Activated B cell treated with CpG ODN at 0.5 μM for 24 hours (primary cell): ENCODE measurements around the gene SESN2. TPM values are rescaled to one million over a fixed set of nuclear protein-coding genes. Genes with fewer than 3 reads are reported as not detected.

Experiments
- ATAC-seq: fragments of 200-7000 bp; cut with Tn5 transposase; one replicate; pipeline ENCODE4 v1.10.0; 2021; ENCODE audit warnings: low read depth, mild to moderate bottlenecking, moderate library complexity
- CTCF ChIA-PET: fragments of 350-600 bp; sonication (Branson Sonifier 250); formaldehyde crosslinking; loops from one replicate; lab custom pipeline; 2021; ENCODE audit warnings: antibody characterized with exemption; lab: Charles Lee
- POLR2A ChIA-PET: fragments of 350-600 bp; sonication (Branson Sonifier 250); formaldehyde crosslinking; loops from one replicate; lab custom pipeline; 2021; ENCODE audit warnings: antibody characterized with exemption; lab: Charles Lee
- DNase-seq: peaks from one replicate; pipeline ENCODE4 v3.0.0; 2022
- H3K27ac Mint-ChIP-seq: one replicate; pipeline ENCODE4 v1.8.0; 2020; ENCODE audit warnings: mixed read lengths
- H3K27me3 Mint-ChIP-seq: one replicate; pipeline ENCODE4 v1.8.0; 2021; ENCODE audit warnings: mixed read lengths
- H3K36me3 Mint-ChIP-seq: one replicate; pipeline ENCODE4 v1.8.0; 2021; ENCODE audit warnings: low read depth, mixed read lengths
- H3K4me1 Mint-ChIP-seq: one replicate; pipeline ENCODE4 v1.8.0; 2021; ENCODE audit warnings: mixed read lengths
- H3K4me3 Mint-ChIP-seq: one replicate; pipeline ENCODE4 v1.8.0; 2020; ENCODE audit warnings: mild to moderate bottlenecking, mixed read lengths
- H3K9me3 Mint-ChIP-seq: one replicate; pipeline ENCODE4 v1.8.0; 2020; ENCODE audit warnings: mixed read lengths
- intact Hi-C: fragments of 100-400 bp; cut with micrococcal nuclease; formaldehyde crosslinking; loops from one replicate; pipeline ENCODE4 v1.15.1; 2024
- total RNA-seq: library from RNA; stranded (reverse); gene quantifications from 2 replicates; pipeline ENCODE4 v1.2.3, GENCODE V29; 2022
- TF ChIP-seq, protein P1 (sequence below): fragments of 200-600 bp; IDR thresholded peaks from one replicate; pipeline ENCODE4 v1.8.0; 2022; ENCODE audit warnings: antibody characterized with exemption, mild to moderate bottlenecking

Gene SESN2
- total RNA-seq, 1 donor from 2014 or later, result 19.8 TPM

- Mint-ChIP-seq H3K27ac (no peak overlapping the region), H3K4me3 (no peak overlapping the region), H3K9me3 (no peaks in the 10 kb centered on the region), H3K4me1 (no peaks in the 10 kb centered on the region), H3K27me3 (no peaks in the 10 kb centered on the region), H3K36me3 (no peaks in the 10 kb centered on the region)
- intact Hi-C loops, result no loop called here
- ATAC-seq (no peak), DNase-seq (no peak)
- ChIA-PET CTCF (no interaction called here), POLR2A (no interaction called here)
- TF ChIP-seq, protein P1, sequence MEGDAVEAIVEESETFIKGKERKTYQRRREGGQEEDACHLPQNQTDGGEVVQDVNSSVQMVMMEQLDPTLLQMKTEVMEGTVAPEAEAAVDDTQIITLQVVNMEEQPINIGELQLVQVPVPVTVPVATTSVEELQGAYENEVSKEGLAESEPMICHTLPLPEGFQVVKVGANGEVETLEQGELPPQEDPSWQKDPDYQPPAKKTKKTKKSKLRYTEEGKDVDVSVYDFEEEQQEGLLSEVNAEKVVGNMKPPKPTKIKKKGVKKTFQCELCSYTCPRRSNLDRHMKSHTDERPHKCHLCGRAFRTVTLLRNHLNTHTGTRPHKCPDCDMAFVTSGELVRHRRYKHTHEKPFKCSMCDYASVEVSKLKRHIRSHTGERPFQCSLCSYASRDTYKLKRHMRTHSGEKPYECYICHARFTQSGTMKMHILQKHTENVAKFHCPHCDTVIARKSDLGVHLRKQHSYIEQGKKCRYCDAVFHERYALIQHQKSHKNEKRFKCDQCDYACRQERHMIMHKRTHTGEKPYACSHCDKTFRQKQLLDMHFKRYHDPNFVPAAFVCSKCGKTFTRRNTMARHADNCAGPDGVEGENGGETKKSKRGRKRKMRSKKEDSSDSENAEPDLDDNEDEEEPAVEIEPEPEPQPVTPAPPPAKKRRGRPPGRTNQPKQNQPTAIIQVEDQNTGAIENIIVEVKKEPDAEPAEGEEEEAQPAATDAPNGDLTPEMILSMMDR, result no peak
Measured at GRCh38 chr1:28309702-28310101, 50.4 kb downstream of the SESN2 start.

DNA sequence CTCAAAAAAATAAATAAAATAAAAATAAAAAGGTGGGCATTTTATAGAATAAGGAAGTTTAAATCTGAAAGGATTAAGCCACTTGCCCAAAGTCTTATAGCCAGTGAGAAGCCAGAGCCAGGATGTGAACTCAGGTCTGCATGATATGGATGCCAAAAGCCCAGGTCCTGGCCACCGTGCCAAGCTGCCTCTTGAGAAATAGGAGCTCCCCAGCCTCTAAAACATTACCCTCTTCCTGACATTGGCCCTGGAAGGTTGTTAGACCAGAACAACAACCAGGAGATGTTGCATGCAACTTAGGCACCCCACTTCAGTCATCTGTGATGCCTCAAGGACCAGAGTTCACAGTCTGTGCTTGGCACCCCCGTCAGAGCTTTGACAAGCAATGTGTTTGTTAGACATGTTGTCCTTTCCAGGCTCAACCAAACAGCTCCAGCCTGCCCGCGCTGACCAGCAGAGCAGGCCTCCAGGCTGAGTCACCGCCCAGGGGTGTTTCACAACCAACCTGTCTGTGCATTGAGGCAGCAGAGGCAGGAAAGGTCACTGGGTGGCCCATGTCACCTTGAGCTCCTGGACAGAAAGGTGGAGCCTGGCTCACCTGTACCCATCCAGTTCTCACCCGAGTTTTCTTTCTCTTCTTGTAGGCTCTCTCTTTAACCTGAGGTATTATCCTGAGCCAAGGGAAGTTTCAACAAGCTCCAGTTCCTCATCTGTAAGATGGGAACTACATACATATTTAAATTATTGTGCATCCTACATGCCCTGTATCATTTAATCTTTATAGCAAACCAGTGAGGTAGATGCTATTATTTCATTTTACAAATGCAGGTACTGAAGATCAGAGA is 54.6 kb downstream of the SESN2 start:
- TF ChIP-seq, protein P1, result no peak
- Mint-ChIP-seq H3K9me3 (no peaks in the 10 kb centered on the region), H3K4me3 (no peak overlapping the region), H3K4me1 (no peaks in the 10 kb centered on the region), H3K36me3 (no peaks in the 10 kb centered on the region), H3K27me3 (peaks cover 3% of the 10 kb centered on the region), H3K27ac (no peak overlapping the region)
- no peak for ATAC-seq
- ChIA-PET CTCF (no interaction called here), POLR2A (interaction anchor here (0.6 to 1.7 kb wide), 2 partner anchors 14 to 134 kb away, joined by 7 read pairs; partner anchors contain the start of gene MED18)
- intact Hi-C loops, result no loop called here
- no peak for DNase-seq

DNA sequence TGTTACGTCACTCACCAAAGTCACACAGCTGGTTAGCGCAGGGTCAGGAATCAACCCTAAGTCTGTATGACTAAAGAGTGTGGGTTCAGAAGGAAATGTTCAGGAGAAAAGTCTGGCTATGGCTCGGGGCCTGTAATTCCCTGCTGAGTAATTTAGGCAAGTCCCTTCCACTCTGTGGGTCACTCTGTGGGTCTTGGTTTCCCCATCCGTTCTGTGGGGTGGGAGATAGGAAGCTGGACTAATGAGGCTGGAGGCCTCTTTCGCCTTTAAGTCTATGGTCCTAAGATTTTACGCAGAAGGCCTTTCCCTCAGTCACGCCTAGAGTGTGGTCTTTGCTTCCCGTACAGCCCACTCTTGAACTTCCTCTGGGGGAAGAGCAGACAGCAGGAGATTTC is 55.2 kb downstream of the SESN2 start:
- intact Hi-C loops, result no loop called here
- ATAC-seq (no peak), DNase-seq (no peak)
- Mint-ChIP-seq H3K4me1 (no peaks in the 10 kb centered on the region), H3K4me3 (no peak overlapping the region), H3K9me3 (no peaks in the 10 kb centered on the region), H3K36me3 (no peaks in the 10 kb centered on the region), H3K27me3 (peaks cover 3% of the 10 kb centered on the region), H3K27ac (no peak overlapping the region)
- POLR2A ChIA-PET, result interaction anchor here (0.6 to 1.7 kb wide), 2 partner anchors 14 to 133 kb away, joined by 7 read pairs; partner anchors contain the start of gene MED18
- CTCF ChIA-PET, result no interaction called here
- TF ChIP-seq, protein P1, result no peak

GRCh38 chr1:28317014-28317413 is 57.7 kb downstream of the SESN2 start:
- Mint-ChIP-seq H3K27me3 (peaks cover 3% of the 10 kb centered on the region), H3K4me3 (no peak overlapping the region), H3K4me1 (no peaks in the 10 kb centered on the region), H3K27ac (no peak overlapping the region), H3K9me3 (no peaks in the 10 kb centered on the region), H3K36me3 (no peaks in the 10 kb centered on the region)
- no peak for ATAC-seq
- intact Hi-C loops, result no loop called here
- no peak for DNase-seq
- POLR2A ChIA-PET, result no interaction called here
- CTCF ChIA-PET, result no interaction called here
- TF ChIP-seq, protein P1, result no peak

DNA sequence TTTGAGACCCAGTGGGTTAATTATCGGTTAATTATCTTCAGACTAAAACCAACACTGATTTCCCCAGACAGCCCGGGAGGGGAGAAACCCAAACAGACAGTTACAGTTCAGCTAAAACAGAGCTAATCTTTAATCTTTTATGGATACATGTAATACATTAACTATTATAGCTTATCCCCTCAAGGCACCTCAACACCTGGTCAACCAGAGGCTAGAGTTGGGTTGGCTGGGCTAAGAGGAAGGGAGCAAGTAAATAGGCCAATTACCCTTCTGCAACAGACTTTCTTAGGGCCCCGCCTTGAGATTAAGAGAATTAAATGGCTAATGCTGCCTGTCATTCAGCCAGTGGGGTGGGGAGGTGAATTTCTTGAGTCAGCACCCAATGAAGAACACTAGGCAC is 62.9 kb downstream of the SESN2 start:
- no peaks in the 10 kb centered on the region for H3K36me3 Mint-ChIP-seq
- peaks cover 15% of the 10 kb centered on the region for H3K4me1 Mint-ChIP-seq
- H3K27ac Mint-ChIP-seq, result no peak overlapping the region
- DNase-seq (no peak), ATAC-seq (peak; percentile 23)
- POLR2A ChIA-PET, result no interaction called here
- H3K27me3 Mint-ChIP-seq, result peaks cover 3% of the 10 kb centered on the region
- CTCF ChIA-PET, result no interaction called here
- no peak overlapping the region for H3K4me3 Mint-ChIP-seq
- TF ChIP-seq, protein P1, result no peak
- no peaks in the 10 kb centered on the region for H3K9me3 Mint-ChIP-seq
- intact Hi-C loops, result no loop called here
